CD14-positive monocyte (primary cell): ENCODE results near the gene GPC5. TPM values are rescaled to one million over a fixed set of nuclear protein-coding genes. Genes with fewer than 3 reads are reported as not detected.
"Not testable (repeated sequence)": the region's sequence is repeated elsewhere in the genome, so short reads cannot be mapped to it uniquely, and the experiment has no call there.

Experiments used
- DNase-seq, 3 donors: peaks; one replicate each; pipeline ENCODE4 v3.0.0-alpha.2; 2011 to 2022
- H2AFZ ChIP-seq: 2 replicates; pipeline ENCODE4 v1.6.0; 2012; ENCODE audit warnings: mild to moderate bottlenecking, low read depth, low read length, inconsistent platforms; ENCODE audit not compliant: insufficient read depth, poor library complexity, severe bottlenecking
- H3K27ac ChIP-seq, 2 donors: 1 replicate in 1 of 2; 2 replicates in 1 of 2; pipeline ENCODE4 v1.5.1; 2012 to 2013; ENCODE audit warnings: low read length in 2 of 2, control low read depth in 1 of 2, inconsistent platforms in 1 of 2, low read depth in 1 of 2, mild to moderate bottlenecking in 1 of 2
- H3K27me3 ChIP-seq, 2 donors: one replicate each; pipeline versions ENCODE4 v1.6.0 to v1.6.1; 2011 to 2013; ENCODE audit warnings: low read length in 2 of 2; ENCODE audit not compliant: control insufficient read depth in 2 of 2, insufficient read depth in 2 of 2
- H3K36me3 ChIP-seq, 2 donors: replicated peaks in 1 of 2; 1 replicate in 1 of 2; 2 replicates in 1 of 2; pipeline versions ENCODE4 v1.5.1 to v1.6.1; 2012 to 2013; ENCODE audit warnings: low read length in 2 of 2, control low read depth in 1 of 2, inconsistent platforms in 1 of 2, mild to moderate bottlenecking in 1 of 2; ENCODE audit not compliant: insufficient read depth in 2 of 2, control insufficient read depth in 1 of 2
- H3K4me1 ChIP-seq, 2 donors: 1 replicate in 1 of 2; 2 replicates in 1 of 2; pipeline versions ENCODE4 v1.5.1 to v1.6.1; 2012 to 2013; ENCODE audit warnings: low read length in 2 of 2, control low read depth in 1 of 2, inconsistent platforms in 1 of 2, mild to moderate bottlenecking in 1 of 2, moderate library complexity in 1 of 2; ENCODE audit not compliant: insufficient read depth in 2 of 2, control insufficient read depth in 1 of 2
- H3K4me2 ChIP-seq: replicated peaks from 2 replicates; pipeline ENCODE3; 2012; ENCODE audit warnings: low read length, moderate library complexity, mild to moderate bottlenecking; ENCODE audit not compliant: poor library complexity, severe bottlenecking; ENCODE audit errors: extremely low read depth
- H3K4me3 ChIP-seq, 3 experiments: fragments of 200-600 bp in 1 of 3; sonication (generic) in 1 of 3; replicated peaks in 1 of 3; 1 replicate in 2 of 3; 2 replicates in 1 of 3; pipeline ENCODE4 v1.5.1; 2011 to 2013; ENCODE audit warnings: low read length in 3 of 3, mild to moderate bottlenecking in 3 of 3, control low read depth in 2 of 3, low read depth in 2 of 3, inconsistent platforms in 1 of 3, moderate library complexity in 1 of 3
- H3K79me2 ChIP-seq: 2 replicates; pipeline ENCODE4 v1.6.0; 2012; ENCODE audit warnings: mild to moderate bottlenecking, control low read depth, inconsistent platforms, low read length, moderate library complexity; ENCODE audit not compliant: insufficient read depth
- H3K9ac ChIP-seq: 2 replicates; pipeline ENCODE4 v1.6.0; 2017; ENCODE audit warnings: low read length, mild to moderate bottlenecking; ENCODE audit not compliant: insufficient read depth, poor library complexity, severe bottlenecking
- H3K9me3 ChIP-seq, 2 donors: replicated peaks in 1 of 2; 1 replicate in 1 of 2; 2 replicates in 1 of 2; pipeline versions ENCODE4 v1.5.1 to v1.6.1; 2012 to 2013; ENCODE audit warnings: low read length in 2 of 2, control low read depth in 1 of 2; ENCODE audit not compliant: control insufficient read depth in 1 of 2, insufficient read depth in 1 of 2
- H4K20me1 ChIP-seq: 2 replicates; pipeline ENCODE4 v1.6.0; 2012; ENCODE audit warnings: mild to moderate bottlenecking, low read length, control low read depth, moderate library complexity; ENCODE audit not compliant: insufficient read depth
- H3K27ac Mint-ChIP-seq, 7 donors: one replicate each; pipeline ENCODE4 v1.8.0; 2020; ENCODE audit warnings: mild to moderate bottlenecking in 7 of 7, mixed read lengths in 7 of 7, moderate library complexity in 6 of 7, inconsistent platforms in 2 of 7
- H3K27me3 Mint-ChIP-seq, 3 donors: one replicate each; pipeline ENCODE4 v1.8.0; 2021 to 2022; ENCODE audit warnings: low read depth in 3 of 3, mild to moderate bottlenecking in 3 of 3, mixed read lengths in 3 of 3, moderate library complexity in 3 of 3, inconsistent platforms in 1 of 3
- H3K36me3 Mint-ChIP-seq, 2 donors: one replicate each; pipeline ENCODE4 v1.8.0; 2020; ENCODE audit warnings: mixed read lengths in 2 of 2, inconsistent platforms in 1 of 2, mild to moderate bottlenecking in 1 of 2
- H3K4me1 Mint-ChIP-seq: one replicate; pipeline ENCODE4 v1.8.0; 2020; ENCODE audit warnings: mild to moderate bottlenecking, mixed read lengths
- H3K4me3 Mint-ChIP-seq, 2 donors: one replicate each; pipeline ENCODE4 v1.8.0; 2020; ENCODE audit warnings: mild to moderate bottlenecking in 2 of 2, mixed read lengths in 2 of 2, moderate library complexity in 1 of 2
- H3K9me3 Mint-ChIP-seq, 7 donors: one replicate each; pipeline ENCODE4 v1.8.0; 2020 to 2022; ENCODE audit warnings: mixed read lengths in 7 of 7, mild to moderate bottlenecking in 6 of 7, moderate library complexity in 6 of 7, inconsistent platforms in 2 of 7
- CTCF ChIP-seq: fragments of 200-600 bp; IDR thresholded peaks from one replicate; pipeline ENCODE4 v1.8.0; 2022; ENCODE audit warnings: antibody characterized with exemption, mild to moderate bottlenecking
- WGBS: methylation state at CpG from one replicate; pipeline ENCODE4 v1.1.5; 2013; ENCODE audit warnings: missing lambda C conversion rate; ENCODE audit not compliant: insufficient coverage; 5-methylcytosine and 5-hydroxymethylcytosine counted together
- intact Hi-C, 2 donors: fragments of 100-400 bp; cut with micrococcal nuclease; formaldehyde crosslinking; loops; one replicate each; pipeline versions ENCODE4 v1.15.0 to v1.15.1; 2023
- polyA plus RNA-seq, 3 donors: library from polyadenylated mRNA; depleted of rRNA in 1 of 3; unstranded in 2 of 3; stranded (reverse) in 1 of 3; fragments of 300-500 nt in 2 of 3; fragments of >200 nt in 1 of 3; fragmentation: Illumina TruSeq in 2 of 3; gene quantifications; 1 replicate in 2 of 3; 2 replicates in 1 of 3; pipeline ENCODE4 v1.2.3, GENCODE V29; 2012 to 2021

The GPC5 gene
- polyA plus RNA-seq, 3 donors = not detected

DNA sequence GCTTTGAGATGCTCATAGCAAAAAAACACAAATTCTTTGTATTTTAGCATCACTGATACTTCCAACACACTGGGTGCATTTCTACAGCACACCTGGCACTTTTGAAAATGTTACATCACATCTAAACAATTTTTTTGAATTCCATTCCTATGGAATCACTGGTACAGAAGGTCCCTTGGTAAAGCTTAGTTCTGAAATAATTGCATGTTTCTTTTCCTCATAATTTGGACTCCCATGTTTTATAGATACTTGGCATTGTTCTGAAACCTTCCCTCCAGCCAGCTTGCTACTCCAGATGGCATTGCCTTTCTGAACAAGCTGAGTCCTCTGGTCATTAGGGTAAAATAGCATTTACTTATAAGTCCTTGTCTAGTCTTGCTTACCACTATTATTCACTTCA lies 1346.8 kb downstream of the GPC5 start:
- Mint-ChIP-seq H3K27ac (no peak overlapping the region), H3K4me3 (no peak overlapping the region), H3K36me3 (no peaks in the 10 kb centered on the region), H3K4me1 (no peaks in the 10 kb centered on the region), H3K9me3 (peaks cover 2 to 10% (median 5%) of the 10 kb centered on the region in 7 donors), H3K27me3 (no peaks in the 10 kb centered on the region)
- Histone ChIP-seq H3K79me2 (no peaks in the 10 kb centered on the region), H3K4me3 (no peak overlapping the region), H3K27ac (no peak overlapping the region), H3K9ac (no peak overlapping the region), H2AFZ (no peak overlapping the region), H3K36me3 (no peaks in the 10 kb centered on the region), H3K4me2 (no peak overlapping the region), H3K9me3 (peaks cover 4 to 5% of the 10 kb centered on the region in 2 donors), H4K20me1 (no peaks in the 10 kb centered on the region), H3K4me1 (no peaks in the 10 kb centered on the region), H3K27me3 (no peaks in the 10 kb centered on the region)
- intact Hi-C loops = no loop called here
- DNase-seq = no peak
- TF ChIP-seq CTCF = no peak

GRCh38 chr13:92752705-92753104 lies 1354.3 kb downstream of the GPC5 start:
- H3K4me1 Mint-ChIP-seq, H3K4me2 ChIP-seq, H3K27me3 Mint-ChIP-seq, intact Hi-C loops, H3K36me3 Mint-ChIP-seq, H3K4me1 ChIP-seq, H3K4me3 ChIP-seq, H2AFZ ChIP-seq, H3K4me3 Mint-ChIP-seq, H3K79me2 ChIP-seq, H3K9ac ChIP-seq, H3K27ac Mint-ChIP-seq, H4K20me1 ChIP-seq, H3K27me3 ChIP-seq, H3K9me3 ChIP-seq, DNase-seq, H3K36me3 ChIP-seq, H3K27ac ChIP-seq: not testable (repeated sequence)
- 79% methylated on average over 4 of the region's 12 CpGs for WGBS
- H3K9me3 Mint-ChIP-seq = peaks cover 0 to 17% (median 12%) of the 10 kb centered on the region in 7 donors
